ENCODE measurements around the gene ASPSCR1. TPM values are rescaled to one million over a fixed set of nuclear protein-coding genes. Genes with fewer than 3 reads are reported as not detected.

Gene ASPSCR1
- total and polyA plus RNA-seq, 2 of the 13 experiments (the other 11 are each of a cell fraction or from before 2014, with no cell fraction given) = 274 to 314 TPM

GRCh38 chr17:81996757-81997441 lies 19.5 kb downstream of the ASPSCR1 start (continued):
- no peak for TF ChIP-seq GTF3A (CRISPR knock-in tag; conservative IDR thresholded peaks at IDR 0.05)
- TF ChIP-seq RFXANK (CRISPR knock-in tag; IDR thresholded peaks at IDR 0.05) = no peak
- TF ChIP-seq ZXDC (CRISPR knock-in tag; IDR thresholded peaks at IDR 0.05) = no peak
- TF ChIP-seq ARHGAP35 (CRISPR knock-in tag; IDR thresholded peaks at IDR 0.05; ENCODE audit: borderline replicate concordance) = no peak; the same call in none of the 2 replicates
- 0 out of 2 replicates have a peak, but pooled peaks have one; percentile 49 for TF ChIP-seq ZNF567 (CRISPR knock-in tag; IDR thresholded peaks at IDR 0.05; ENCODE audit: borderline replicate concordance)
- TF ChIP-seq ZNF616 (CRISPR knock-in tag; IDR thresholded peaks at IDR 0.05; ENCODE audit: low read depth) = 0 out of 2 replicates have a peak, but pooled peaks have one; percentile 47
- TF ChIP-seq CBFB (CRISPR knock-in tag; IDR thresholded peaks at IDR 0.05) = 0 out of 2 replicates have a peak, but pooled peaks have one; percentile 46
- TF ChIP-seq HNRNPLL (IDR thresholded peaks at IDR 0.05; ENCODE audit: low read depth, low read length, poor library complexity, severe bottlenecking) = peak; percentile 26
- TF ChIP-seq, protein P1, sequence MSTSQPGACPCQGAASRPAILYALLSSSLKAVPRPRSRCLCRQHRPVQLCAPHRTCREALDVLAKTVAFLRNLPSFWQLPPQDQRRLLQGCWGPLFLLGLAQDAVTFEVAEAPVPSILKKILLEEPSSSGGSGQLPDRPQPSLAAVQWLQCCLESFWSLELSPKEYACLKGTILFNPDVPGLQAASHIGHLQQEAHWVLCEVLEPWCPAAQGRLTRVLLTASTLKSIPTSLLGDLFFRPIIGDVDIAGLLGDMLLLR (CRISPR knock-in tag; IDR thresholded peaks at IDR 0.05) = no peak
- peak; percentile 47 for TF ChIP-seq U2AF1 (optimal IDR thresholded peaks at IDR 0.05; ENCODE audit: low read depth, low read length)
- TF ChIP-seq, protein P2, sequence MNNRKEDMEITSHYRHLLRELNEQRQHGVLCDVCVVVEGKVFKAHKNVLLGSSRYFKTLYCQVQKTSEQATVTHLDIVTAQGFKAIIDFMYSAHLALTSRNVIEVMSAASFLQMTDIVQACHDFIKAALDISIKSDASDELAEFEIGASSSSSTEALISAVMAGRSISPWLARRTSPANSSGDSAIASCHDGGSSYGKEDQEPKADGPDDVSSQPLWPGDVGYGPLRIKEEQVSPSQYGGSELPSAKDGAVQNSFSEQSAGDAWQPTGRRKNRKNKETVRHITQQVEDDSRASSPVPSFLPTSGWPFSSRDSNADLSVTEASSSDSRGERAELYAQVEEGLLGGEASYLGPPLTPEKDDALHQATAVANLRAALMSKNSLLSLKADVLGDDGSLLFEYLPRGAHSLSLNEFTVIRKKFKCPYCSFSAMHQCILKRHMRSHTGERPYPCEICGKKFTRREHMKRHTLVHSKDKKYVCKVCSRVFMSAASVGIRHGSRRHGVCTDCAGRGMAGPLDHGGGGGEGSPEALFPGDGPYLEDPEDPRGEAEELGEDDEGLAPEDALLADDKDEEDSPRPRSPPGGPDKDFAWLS (CRISPR knock-in tag; IDR thresholded peaks at IDR 0.05; ENCODE audit: borderline replicate concordance) = no peak
- TF ChIP-seq ARNTL (CRISPR knock-in tag; IDR thresholded peaks at IDR 0.05) = no peak
- no peak for TF ChIP-seq ZNF737 (CRISPR knock-in tag; IDR thresholded peaks at IDR 0.05; ENCODE audit: borderline replicate concordance)
- TF ChIP-seq ZNF850 (CRISPR knock-in tag; conservative IDR thresholded peaks at IDR 0.05) = no peak
- TF ChIP-seq ATM (IDR thresholded peaks at IDR 0.05; ENCODE audit: borderline replicate concordance) = no peak
- TF ChIP-seq ZNF558 (CRISPR knock-in tag; IDR thresholded peaks at IDR 0.05; ENCODE audit: borderline replicate concordance) = 0 out of 2 replicates have a peak, but pooled peaks have one; percentile 79
- no peak for TF ChIP-seq TBX3 (IDR thresholded peaks at IDR 0.05; ENCODE audit: borderline replicate concordance)
- no peak for TF ChIP-seq MXI1 (IDR thresholded peaks at IDR 0.05; ENCODE audit: borderline replicate concordance, low read depth, low read length)
- TF ChIP-seq, protein P3, sequence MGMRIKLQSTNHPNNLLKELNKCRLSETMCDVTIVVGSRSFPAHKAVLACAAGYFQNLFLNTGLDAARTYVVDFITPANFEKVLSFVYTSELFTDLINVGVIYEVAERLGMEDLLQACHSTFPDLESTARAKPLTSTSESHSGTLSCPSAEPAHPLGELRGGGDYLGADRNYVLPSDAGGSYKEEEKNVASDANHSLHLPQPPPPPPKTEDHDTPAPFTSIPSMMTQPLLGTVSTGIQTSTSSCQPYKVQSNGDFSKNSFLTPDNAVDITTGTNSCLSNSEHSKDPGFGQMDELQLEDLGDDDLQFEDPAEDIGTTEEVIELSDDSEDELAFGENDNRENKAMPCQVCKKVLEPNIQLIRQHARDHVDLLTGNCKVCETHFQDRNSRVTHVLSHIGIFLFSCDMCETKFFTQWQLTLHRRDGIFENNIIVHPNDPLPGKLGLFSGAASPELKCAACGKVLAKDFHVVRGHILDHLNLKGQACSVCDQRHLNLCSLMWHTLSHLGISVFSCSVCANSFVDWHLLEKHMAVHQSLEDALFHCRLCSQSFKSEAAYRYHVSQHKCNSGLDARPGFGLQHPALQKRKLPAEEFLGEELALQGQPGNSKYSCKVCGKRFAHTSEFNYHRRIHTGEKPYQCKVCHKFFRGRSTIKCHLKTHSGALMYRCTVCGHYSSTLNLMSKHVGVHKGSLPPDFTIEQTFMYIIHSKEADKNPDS (CRISPR knock-in tag; IDR thresholded peaks at IDR 0.05) = no peak
- peak; percentile 89 for TF ChIP-seq RBFOX2 (IDR thresholded peaks at IDR 0.05; ENCODE audit: low read depth, low read length)
- peak; percentile 77; the same call in 1 of the 2 replicates for TF ChIP-seq PAF1 (CRISPR knock-in tag; IDR thresholded peaks at IDR 0.05)
- TF ChIP-seq NFATC3 (CRISPR knock-in tag; IDR thresholded peaks at IDR 0.05) = no peak
- peak; percentile 50; the same call in 1 of the 2 replicates for TF ChIP-seq ZNF274 (CRISPR knock-in tag; IDR thresholded peaks at IDR 0.05)
